ENCODE results near the gene DLG5.

The DLG5 gene

GRCh38 chr10:77833792-77834191 is 92.8 kb downstream of the DLG5 start:
- no peak for TF ChIP-seq CTCF (IDR thresholded peaks at IDR 0.05; ENCODE audit: extremely low read depth, missing control alignments)
- no peak for DNase-seq (ENCODE audit: low spot score)

- TF ChIP-seq CTCF (IDR thresholded peaks at IDR 0.05; ENCODE audit: extremely low read depth, missing control alignments), result no peak
- DNase-seq (ENCODE audit: low spot score), result no peak
These were observed 93.3 kb downstream of the DLG5 start for GRCh38 chr10:77833225-77833624.

GRCh38 chr10:77832238-77832637 is 94.3 kb downstream of the DLG5 start:
- no peak for TF ChIP-seq CTCF (IDR thresholded peaks at IDR 0.05; ENCODE audit: extremely low read depth, missing control alignments)
- no peak for DNase-seq (ENCODE audit: low spot score)

GRCh38 chr10:77829356-77829755 is 97.2 kb downstream of the DLG5 start:
- no peak for DNase-seq (ENCODE audit: low spot score)
- no peak for TF ChIP-seq CTCF (IDR thresholded peaks at IDR 0.05; ENCODE audit: extremely low read depth, missing control alignments)

GRCh38 chr10:77828377-77828776 is 98.2 kb downstream of the DLG5 start:
- no peak for DNase-seq (ENCODE audit: low spot score)
- no peak for TF ChIP-seq CTCF (IDR thresholded peaks at IDR 0.05; ENCODE audit: extremely low read depth, missing control alignments)

GRCh38 chr10:77827366-77827765 is 99.2 kb downstream of the DLG5 start:
- DNase-seq (ENCODE audit: low spot score), result no peak
- no peak for TF ChIP-seq CTCF (IDR thresholded peaks at IDR 0.05; ENCODE audit: extremely low read depth, missing control alignments)

- DNase-seq (ENCODE audit: low spot score), result no peak
- no peak for TF ChIP-seq CTCF (IDR thresholded peaks at IDR 0.05; ENCODE audit: extremely low read depth, missing control alignments)
These were observed 100.6 kb downstream of the DLG5 start for GRCh38 chr10:77825965-77826364.
